GM10248 (cell line): ENCODE results near the gene TNNT3.

Experiments used
- CTCF ChIA-PET: fragments of 300-600 bp; sonication (Branson Sonifier 250); formaldehyde crosslinking; extraction: SDS; loops from one replicate; lab custom pipeline; 2021; ENCODE audit warnings: antibody characterized with exemption; lab: Yijun Ruan, JAX
- POLR2A ChIA-PET: fragments of 350-650 bp; sonication (Branson Sonifier 250); formaldehyde crosslinking; extraction: SDS; loops from one replicate; lab custom pipeline; 2020; ENCODE audit warnings: antibody characterized with exemption; lab: Yijun Ruan, JAX
- DNase-seq: peaks from one replicate; pipeline ENCODE4 v3.0.0; 2012; ENCODE audit errors: extremely low spot score
- CTCF ChIP-seq: IDR thresholded peaks from 2 replicates; pipeline ENCODE4 v1.5.1; 2012; ENCODE audit warnings: mild to moderate bottlenecking, low read depth; ENCODE audit errors: extremely low read depth, missing control alignments, control extremely low read depth

TNNT3 gene

GRCh38 chr11:1933416-1934334, 14.2 kb downstream of the TNNT3 start:
- TF ChIP-seq CTCF: no peak
- no peak for DNase-seq
- ChIA-PET POLR2A (no interaction called here), CTCF (interaction anchor here (0.8 to 2.0 kb wide), 6 partner anchors 11 to 52 kb away, joined by 3 to 10 read pairs (median 4); partner anchors contain the start of gene TNNT3)

- no peak for TF ChIP-seq CTCF
- no peak for DNase-seq
These were observed 15.0 kb downstream of the TNNT3 start for GRCh38 chr11:1934335-1935155.

GRCh38 chr11:1935156-1936071, 15.9 kb downstream of the TNNT3 start:
- CTCF ChIA-PET: interaction anchor here (1.0 to 2.3 kb wide), 8 partner anchors 8 to 241 kb away, joined by 3 to 6 read pairs (median 3); no protein-coding TSS in a partner anchor
- no peak for TF ChIP-seq CTCF
- no peak for DNase-seq
- POLR2A ChIA-PET: interaction anchor here (0.6 to 1.2 kb wide), 2 partner anchors 12 to 18 kb away, joined by 3 to 4 read pairs; no protein-coding TSS in a partner anchor

More at GRCh38 chr11:1934335-1935155, 15.0 kb downstream of the TNNT3 start:
- POLR2A ChIA-PET: interaction anchor here (0.6 kb wide), 1 partner anchor 11 kb away, joined by 4 read pairs; no protein-coding TSS in a partner anchor
- CTCF ChIA-PET: interaction anchor here (0.8 to 2.3 kb wide), 8 partner anchors 12 to 241 kb away, joined by 3 to 10 read pairs (median 4); partner anchors contain the start of gene TNNT3

GRCh38 chr11:1936072-1936780, 16.7 kb downstream of the TNNT3 start:
- no peak for TF ChIP-seq CTCF
- CTCF ChIA-PET: interaction anchor here (1.0 to 2.3 kb wide), 6 partner anchors 9 to 242 kb away, joined by 3 to 6 read pairs (median 3); no protein-coding TSS in a partner anchor
- POLR2A ChIA-PET: interaction anchor here (0.7 to 1.2 kb wide), 2 partner anchors 19 to 30 kb away, joined by 3 read pairs; no protein-coding TSS in a partner anchor
- no peak for DNase-seq

GRCh38 chr11:1936781-1937615, 17.5 kb downstream of the TNNT3 start:
- TF ChIP-seq CTCF: no peak
- ChIA-PET POLR2A (no interaction called here), CTCF (interaction anchor here (1.3 to 2.3 kb wide), 3 partner anchors 55 to 243 kb away, joined by 3 to 6 read pairs (median 4); no protein-coding TSS in a partner anchor)
- DNase-seq: no peak
